Measurements from ENCODE around the gene MARCO. TPM values are rescaled to one million over a fixed set of nuclear protein-coding genes. Genes with fewer than 3 reads are reported as not detected.

The MARCO gene
- total and polyA plus RNA-seq, 8 donors: 0.08 to 3.6 (median 0.80) TPM; not detected in 1

DNA sequence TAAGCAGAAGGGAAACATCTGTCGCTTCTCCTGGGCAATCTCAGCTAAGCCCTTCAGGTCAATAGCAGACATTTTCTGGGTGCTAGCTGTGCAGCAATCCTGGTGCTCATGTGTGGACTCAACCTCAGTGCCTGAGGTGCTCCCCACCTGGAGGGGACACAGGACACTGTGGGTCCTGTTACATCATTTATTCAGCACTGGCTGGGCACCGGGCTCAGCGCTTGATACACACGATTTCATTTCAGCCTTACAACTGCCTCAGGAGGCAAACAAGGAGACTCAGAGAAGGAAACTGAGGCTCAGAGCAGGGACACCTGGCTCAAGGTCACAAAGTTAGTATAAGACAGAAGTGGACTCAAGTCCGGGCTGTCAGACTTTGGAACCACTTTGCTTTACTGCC, 46.7 kb downstream of the MARCO start:
- ATAC-seq (no peak), FAIRE-seq (no peak), DNase-seq (no peak)
- Histone ChIP-seq H3K9me3 (no peaks in the 10 kb centered on the region), H3K4me3 (no peak overlapping the region), H3K4me1 (no peaks in the 10 kb centered on the region), H3K27me3 (no peaks in the 10 kb centered on the region), H3K36me3 (no peaks in the 10 kb centered on the region), H3K27ac (no peak overlapping the region)
- intact Hi-C loops (cut with DNase I): no loop called here
- TF ChIP-seq, protein P1, sequence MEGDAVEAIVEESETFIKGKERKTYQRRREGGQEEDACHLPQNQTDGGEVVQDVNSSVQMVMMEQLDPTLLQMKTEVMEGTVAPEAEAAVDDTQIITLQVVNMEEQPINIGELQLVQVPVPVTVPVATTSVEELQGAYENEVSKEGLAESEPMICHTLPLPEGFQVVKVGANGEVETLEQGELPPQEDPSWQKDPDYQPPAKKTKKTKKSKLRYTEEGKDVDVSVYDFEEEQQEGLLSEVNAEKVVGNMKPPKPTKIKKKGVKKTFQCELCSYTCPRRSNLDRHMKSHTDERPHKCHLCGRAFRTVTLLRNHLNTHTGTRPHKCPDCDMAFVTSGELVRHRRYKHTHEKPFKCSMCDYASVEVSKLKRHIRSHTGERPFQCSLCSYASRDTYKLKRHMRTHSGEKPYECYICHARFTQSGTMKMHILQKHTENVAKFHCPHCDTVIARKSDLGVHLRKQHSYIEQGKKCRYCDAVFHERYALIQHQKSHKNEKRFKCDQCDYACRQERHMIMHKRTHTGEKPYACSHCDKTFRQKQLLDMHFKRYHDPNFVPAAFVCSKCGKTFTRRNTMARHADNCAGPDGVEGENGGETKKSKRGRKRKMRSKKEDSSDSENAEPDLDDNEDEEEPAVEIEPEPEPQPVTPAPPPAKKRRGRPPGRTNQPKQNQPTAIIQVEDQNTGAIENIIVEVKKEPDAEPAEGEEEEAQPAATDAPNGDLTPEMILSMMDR (IDR thresholded peaks at IDR 0.05): no peak
- WGBS, 2 donors: 81 to 84% methylated on average over 5 of the region's 5 CpGs

DNA sequence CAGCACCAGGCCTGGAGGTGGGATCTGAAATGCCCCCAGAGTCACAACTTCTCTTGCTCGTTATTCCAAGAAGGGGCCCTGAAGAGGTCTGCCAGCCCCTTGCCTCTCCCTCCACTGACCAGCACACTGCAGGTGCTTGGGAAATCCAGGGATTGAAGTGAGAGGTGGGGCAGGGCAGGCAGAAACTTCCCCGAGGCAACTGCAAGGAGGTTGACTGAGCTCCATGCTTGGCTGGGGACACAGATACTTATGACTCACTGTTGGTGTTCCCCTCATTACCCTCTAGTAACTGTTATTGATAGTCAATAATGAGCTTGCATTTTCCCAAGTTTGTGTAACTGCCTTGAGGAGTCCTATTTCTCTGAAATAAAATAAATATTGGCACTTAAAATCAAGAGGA, 47.5 kb downstream of the MARCO start:
- peak in 1 of 6 donors; percentile 16 for DNase-seq
- H3K4me3 ChIP-seq: no peak overlapping the region
- no peaks in the 10 kb centered on the region for H3K9me3 ChIP-seq
- no peaks in the 10 kb centered on the region for H3K27me3 ChIP-seq
- no peaks in the 10 kb centered on the region for H3K36me3 ChIP-seq
- peak in 2 of 4 donors; percentile 29 to 67 for ATAC-seq
- TF ChIP-seq, protein P1 (IDR thresholded peaks at IDR 0.05): no peak
- 26 to 31% methylated on average over 2 of the region's 2 CpGs for whole genome bisulfite sequencing, 2 donors
- H3K27ac ChIP-seq: no peak overlapping the region
- no peak for FAIRE-seq
- H3K4me1 ChIP-seq: no peaks in the 10 kb centered on the region
- intact Hi-C loops (cut with DNase I): no loop called here

DNA sequence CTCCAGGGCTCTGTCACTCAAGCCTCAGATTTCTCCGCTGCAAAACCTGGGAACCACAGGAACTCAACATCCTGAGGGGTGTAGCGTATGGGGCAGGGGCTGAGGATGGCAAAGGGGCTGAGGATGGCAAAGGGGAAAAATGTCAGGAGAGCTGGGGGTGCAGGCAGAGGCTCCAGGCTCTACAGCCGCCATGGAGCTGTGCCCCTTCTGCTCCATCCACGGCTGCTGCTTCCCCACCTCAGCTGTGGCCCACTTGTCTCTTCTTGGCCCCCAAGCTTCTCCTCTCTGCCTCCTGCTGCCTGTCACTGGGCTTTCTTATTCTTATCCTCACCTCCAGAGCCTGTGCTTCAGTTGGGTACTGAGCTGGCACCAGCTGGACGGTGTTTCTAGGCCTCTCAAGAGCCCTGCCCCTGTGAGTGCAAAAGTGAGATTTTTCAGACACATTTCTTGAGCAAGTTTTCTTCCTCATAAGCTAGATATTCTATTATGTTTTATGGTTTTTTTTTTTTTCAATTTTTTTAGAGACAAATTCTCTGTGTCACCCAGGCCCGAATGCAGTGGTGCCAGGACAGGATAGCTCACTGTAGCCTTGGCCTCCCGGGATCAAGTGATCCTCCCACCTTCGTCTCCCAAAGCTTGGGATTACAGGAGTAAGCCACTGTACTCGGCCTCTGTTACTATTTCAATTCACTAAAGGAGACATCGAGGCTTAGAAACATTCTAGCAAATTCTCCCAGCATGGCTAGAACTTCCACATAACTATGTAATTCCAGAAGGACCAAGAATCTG, 49.0 kb downstream of the MARCO start:
- DNase-seq (no peak), ATAC-seq (no peak), FAIRE-seq (no peak)
- H3K36me3 ChIP-seq: no peaks in the 10 kb centered on the region
- H3K4me3 ChIP-seq: no peak overlapping the region
- TF ChIP-seq, protein P1 (IDR thresholded peaks at IDR 0.05): no peak
- intact Hi-C loops (cut with DNase I): no loop called here
- 72 to 79% methylated on average over 10 of the region's 10 CpGs for WGBS, 2 donors
- H3K27ac ChIP-seq: no peak overlapping the region
- H3K4me1 ChIP-seq: no peaks in the 10 kb centered on the region
- H3K9me3 ChIP-seq: no peaks in the 10 kb centered on the region
- H3K27me3 ChIP-seq: no peaks in the 10 kb centered on the region

DNA sequence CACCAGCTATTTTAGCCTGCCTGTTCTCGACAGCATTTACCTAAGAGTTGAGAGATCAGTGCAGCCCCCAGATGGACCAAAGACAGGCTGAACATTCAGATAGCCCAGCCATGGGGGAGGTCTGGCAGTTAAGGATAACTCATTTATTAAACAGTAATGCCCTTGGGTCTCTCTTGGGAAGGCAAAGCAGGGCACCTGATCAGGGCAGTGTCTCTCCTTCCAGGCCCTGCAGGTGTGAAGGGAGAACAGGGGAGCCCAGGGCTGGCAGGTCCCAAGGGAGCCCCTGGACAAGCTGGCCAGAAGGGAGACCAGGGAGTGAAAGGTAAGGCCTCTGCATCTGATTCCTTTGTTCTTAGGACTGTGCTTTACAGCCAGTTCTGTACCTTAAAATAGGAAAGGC, 49.6 kb downstream of the MARCO start:
- Histone ChIP-seq H3K27ac (no peak overlapping the region), H3K9me3 (no peaks in the 10 kb centered on the region), H3K36me3 (no peaks in the 10 kb centered on the region), H3K4me3 (no peak overlapping the region), H3K4me1 (no peaks in the 10 kb centered on the region), H3K27me3 (no peaks in the 10 kb centered on the region)
- intact Hi-C loops (cut with DNase I): no loop called here
- FAIRE-seq (no peak), DNase-seq (no peak), ATAC-seq (no peak)
- 85 to 87% methylated on average over 1 of the region's 1 CpG for WGBS, 2 donors
- TF ChIP-seq, protein P1 (IDR thresholded peaks at IDR 0.05): no peak

DNA sequence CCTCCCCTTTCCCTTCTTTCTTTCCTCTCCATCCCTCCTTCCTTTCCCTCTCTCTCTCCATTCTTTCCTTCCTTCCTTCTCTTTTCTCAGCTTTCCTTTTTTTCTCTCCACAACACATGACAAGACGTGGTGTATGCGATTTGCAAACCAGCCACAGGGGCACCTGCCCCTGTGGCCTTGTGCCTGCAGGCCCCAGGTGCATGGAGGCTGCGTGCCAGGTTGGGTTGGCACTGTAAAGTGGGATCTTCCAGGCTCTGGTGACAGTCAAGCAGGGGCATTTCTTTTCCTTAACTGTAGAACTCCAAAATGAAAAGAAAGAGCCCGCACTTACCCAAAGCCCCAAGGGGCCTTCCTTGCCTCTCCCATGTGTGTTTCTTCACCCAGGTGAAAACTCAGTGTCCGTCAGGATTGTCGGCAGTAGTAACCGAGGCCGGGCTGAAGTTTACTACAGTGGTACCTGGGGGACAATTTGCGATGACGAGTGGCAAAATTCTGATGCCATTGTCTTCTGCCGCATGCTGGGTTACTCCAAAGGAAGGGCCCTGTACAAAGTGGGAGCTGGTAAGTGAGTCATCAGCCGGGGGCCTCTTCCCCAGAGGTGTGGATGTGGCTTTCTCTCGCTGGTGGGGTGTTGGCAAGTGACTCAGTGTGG, 50.9 kb downstream of the MARCO start:
- intact Hi-C loops (cut with DNase I): no loop called here
- Histone ChIP-seq H3K27me3 (no peaks in the 10 kb centered on the region), H3K36me3 (no peaks in the 10 kb centered on the region), H3K27ac (no peak overlapping the region), H3K9me3 (no peaks in the 10 kb centered on the region), H3K4me3 (no peak overlapping the region), H3K4me1 (no peaks in the 10 kb centered on the region)
- ATAC-seq: no peak
- no peak for DNase-seq
- WGBS, 2 donors: 71 to 81% methylated on average over 13 of the region's 13 CpGs
- TF ChIP-seq, protein P1 (IDR thresholded peaks at IDR 0.05): no peak
- no peak for FAIRE-seq

Data from pancreas (tissue), 10 donors.